IMR-90 (cell line): ENCODE data around the gene VKORC1L1. TPM values are rescaled to one million over a fixed set of nuclear protein-coding genes. Genes with fewer than 3 reads are reported as not detected.

Experiments
- ATAC-seq: fragments of 200-7000 bp; cut with Tn5 transposase; 2 replicates; pipeline ENCODE4 v1.9.1; 2020; ENCODE audit warnings: low read depth, mild to moderate bottlenecking, moderate library complexity
- BruUV-seq: library from RNA; stranded (reverse); fragments of 400-500 nt; replicated peaks from 2 replicates; lab custom pipeline; 2021; lab: Mats Ljungman, UMichigan
- CTCF ChIA-PET: fragments of 300-600 bp; formaldehyde crosslinking; extraction: SDS; loops from one replicate; lab custom pipeline; 2021; ENCODE audit warnings: antibody characterized with exemption; lab: Yijun Ruan, JAX
- POLR2A ChIA-PET: fragments of 300-600 bp; sonication (Branson Sonifier 250); formaldehyde crosslinking; loops from one replicate; lab custom pipeline; 2022; ENCODE audit warnings: antibody characterized with exemption; ENCODE audit not compliant: unreplicated experiment; lab: Charles Lee
- DNase-seq: peaks from one replicate; pipeline ENCODE4 v3.0.0; 2013
- H2AFZ ChIP-seq: replicated peaks from 2 replicates; pipeline ENCODE3; 2013; ENCODE audit warnings: low read length, mild to moderate bottlenecking; ENCODE audit not compliant: poor library complexity
- H2AK5ac ChIP-seq: 2 replicates; pipeline ENCODE4 v1.6.1; 2013; ENCODE audit warnings: low read depth, low read length, inconsistent platforms
- H2AK9ac ChIP-seq: replicated peaks from 2 replicates; pipeline ENCODE3; 2013; ENCODE audit warnings: mild to moderate bottlenecking, low read depth, low read length, moderate library complexity; ENCODE audit not compliant: poor library complexity
- H2BK120ac ChIP-seq: 2 replicates; pipeline ENCODE4 v1.6.1; 2013; ENCODE audit warnings: low read depth, low read length, inconsistent platforms
- H2BK15ac ChIP-seq: 3 replicates; pipeline ENCODE4 v1.6.1; 2013; ENCODE audit warnings: low read depth, low read length, inconsistent platforms
- H2BK20ac ChIP-seq: 2 replicates; pipeline ENCODE4 v1.6.1; 2013; ENCODE audit warnings: low read depth, mild to moderate bottlenecking, inconsistent platforms, low read length, moderate library complexity
- H2BK5ac ChIP-seq: 2 replicates; pipeline ENCODE4 v1.6.1; 2013; ENCODE audit warnings: mild to moderate bottlenecking, low read depth, low read length, inconsistent platforms; ENCODE audit not compliant: poor library complexity, severe bottlenecking
- H3K14ac ChIP-seq: replicated peaks from 2 replicates; pipeline ENCODE4 v1.6.1; 2013; ENCODE audit warnings: low read depth, low read length, inconsistent platforms
- H3K18ac ChIP-seq: 2 replicates; pipeline ENCODE4 v1.6.1; 2013; ENCODE audit warnings: low read depth, low read length, control low read depth
- H3K23ac ChIP-seq: 2 replicates; pipeline ENCODE4 v1.6.1; 2013; ENCODE audit warnings: low read depth, low read length, inconsistent platforms
- H3K27ac ChIP-seq: 2 replicates; pipeline ENCODE4 v1.5.1; 2013; ENCODE audit warnings: mild to moderate bottlenecking, control low read depth, low read length; ENCODE audit not compliant: insufficient read depth
- H3K27me3 ChIP-seq: 2 replicates; pipeline ENCODE4 v1.6.1; 2013; ENCODE audit warnings: low read length; ENCODE audit not compliant: control insufficient read depth, insufficient read depth
- H3K36me3 ChIP-seq: 2 replicates; pipeline ENCODE4 v1.6.1; 2013; ENCODE audit warnings: low read length, mixed read lengths; ENCODE audit not compliant: control insufficient read depth, insufficient read depth
- H3K4ac ChIP-seq: 2 replicates; pipeline ENCODE4 v1.6.1; 2013; ENCODE audit warnings: low read depth, low read length, inconsistent platforms
- H3K4me1 ChIP-seq: 2 replicates; pipeline ENCODE4 v1.6.1; 2013; ENCODE audit warnings: low read length, mixed read lengths; ENCODE audit not compliant: control insufficient read depth, insufficient read depth
- H3K4me2 ChIP-seq: 2 replicates; pipeline ENCODE4 v1.6.1; 2013; ENCODE audit warnings: low read depth, mild to moderate bottlenecking, control low read depth, low read length, moderate library complexity
- H3K4me3 ChIP-seq: 2 replicates; pipeline ENCODE4 v1.5.1; 2013; ENCODE audit warnings: low read depth, mild to moderate bottlenecking, control low read depth, low read length, moderate library complexity; ENCODE audit not compliant: insufficient read depth
- H3K56ac ChIP-seq: 2 replicates; pipeline ENCODE4 v1.6.1; 2013; ENCODE audit warnings: low read length, inconsistent platforms; ENCODE audit not compliant: insufficient read depth; ENCODE audit errors: extremely low read depth
- H3K79me1 ChIP-seq, 2 experiments: 2 replicates each; pipeline ENCODE4 v1.6.1; 2013; ENCODE audit warnings: low read length in 2 of 2, inconsistent platforms in 1 of 2, low read depth in 1 of 2
- H3K9ac ChIP-seq: 2 replicates; pipeline ENCODE4 v1.6.1; 2013; ENCODE audit warnings: low read depth, low read length, control low read depth
- H3K9me1 ChIP-seq: 2 replicates; pipeline ENCODE4 v1.6.1; 2013; ENCODE audit warnings: low read length, inconsistent platforms; ENCODE audit not compliant: insufficient read depth
- H3K9me3 ChIP-seq: 2 replicates; pipeline ENCODE4 v1.6.1; 2013; ENCODE audit warnings: low read length; ENCODE audit not compliant: control insufficient read depth, insufficient read depth
- H4K20me1 ChIP-seq: 2 replicates; pipeline ENCODE4 v1.6.1; 2013; ENCODE audit warnings: low read length, inconsistent platforms; ENCODE audit not compliant: insufficient read depth
- H4K5ac ChIP-seq: 2 replicates; pipeline ENCODE4 v1.6.1; 2013; ENCODE audit warnings: mild to moderate bottlenecking, low read depth, low read length, control low read depth
- H4K8ac ChIP-seq, 2 experiments: 2 replicates each; pipeline ENCODE4 v1.6.1; 2013; ENCODE audit warnings: low read depth in 2 of 2, low read length in 2 of 2, control low read depth in 1 of 2, inconsistent platforms in 1 of 2
- H4K91ac ChIP-seq: 2 replicates; pipeline ENCODE4 v1.6.1; 2013; ENCODE audit warnings: low read depth, low read length, inconsistent platforms; ENCODE audit not compliant: insufficient read depth
- BHLHE40 ChIP-seq: fragments of 150-350 bp; IDR thresholded peaks from 2 replicates; pipeline ENCODE4 v1.6.1; 2016; ENCODE audit warnings: mild to moderate bottlenecking, low read depth, low read length
- CEBPB ChIP-seq: IDR thresholded peaks from 2 replicates; pipeline ENCODE4 v1.6.1; 2012; ENCODE audit warnings: low read depth, low read length, improper control_type of control experiment
- CHD1 ChIP-seq: IDR thresholded peaks from 2 replicates; pipeline ENCODE4 v1.6.1; 2012; ENCODE audit warnings: low read depth, low read length, improper control_type of control experiment
- CTCF ChIP-seq: conservative IDR thresholded peaks from 2 replicates; pipeline ENCODE4 v1.5.1; 2012; ENCODE audit warnings: mild to moderate bottlenecking, low read depth, low read length, improper control_type of control experiment
- ELK1 ChIP-seq: fragments of 150-350 bp; IDR thresholded peaks from 2 replicates; pipeline ENCODE4 v1.6.1; 2016; ENCODE audit warnings: low read depth, mild to moderate bottlenecking, low read length, moderate library complexity, borderline replicate concordance
- FOS ChIP-seq: fragments of 150-350 bp; IDR thresholded peaks from 2 replicates; pipeline ENCODE4 v1.6.1; 2016; ENCODE audit warnings: low read depth, low read length
- MAFK ChIP-seq: IDR thresholded peaks from 2 replicates; pipeline ENCODE4 v1.6.1; 2012; ENCODE audit warnings: low read depth, low read length, improper control_type of control experiment
- MAZ ChIP-seq: IDR thresholded peaks from 2 replicates; pipeline ENCODE4 v1.6.1; 2012; ENCODE audit warnings: low read depth, mild to moderate bottlenecking, low read length, improper control_type of control experiment, moderate library complexity, borderline replicate concordance
- MXI1 ChIP-seq: IDR thresholded peaks from 2 replicates; pipeline ENCODE4 v1.6.1; 2012; ENCODE audit warnings: low read depth, mild to moderate bottlenecking, low read length, moderate library complexity, borderline replicate concordance
- NFE2L2 ChIP-seq: fragments of 150-350 bp; IDR thresholded peaks from 2 replicates; pipeline ENCODE4 v1.6.1; 2016; ENCODE audit warnings: low read depth, mild to moderate bottlenecking, low read length
- POLR2A ChIP-seq: IDR thresholded peaks from 2 replicates; pipeline ENCODE4 v1.6.1; 2012; ENCODE audit warnings: mild to moderate bottlenecking, low read depth, low read length
- RAD21 ChIP-seq: IDR thresholded peaks from 2 replicates; pipeline ENCODE4 v1.6.1; 2012; ENCODE audit warnings: low read length, improper control_type of control experiment
- RCOR1 ChIP-seq: IDR thresholded peaks from 2 replicates; pipeline ENCODE4 v1.6.1; 2012; ENCODE audit warnings: mild to moderate bottlenecking, low read length, improper control_type of control experiment; ENCODE audit not compliant: insufficient replicate concordance
- RFX5 ChIP-seq: IDR thresholded peaks from 2 replicates; pipeline ENCODE4 v1.8.0; 2012; ENCODE audit warnings: low read depth, mild to moderate bottlenecking, low read length, moderate library complexity
- SMC3 ChIP-seq: fragments of 150-350 bp; IDR thresholded peaks from 2 replicates; pipeline ENCODE4 v1.6.1; 2016; ENCODE audit warnings: low read depth, mild to moderate bottlenecking, antibody characterized with exemption, low read length, moderate library complexity
- USF2 ChIP-seq: fragments of 150-350 bp; IDR thresholded peaks from 2 replicates; pipeline ENCODE4 v1.6.1; 2017; ENCODE audit warnings: mild to moderate bottlenecking, antibody characterized with exemption, low read length, low read depth
- whole genome bisulfite sequencing, 2 experiments: methylation state at CpG; one replicate each; pipeline versions ENCODE4 v1.1.5 to v1.1.7; 2013; ENCODE audit warnings: missing lambda C conversion rate in 2 of 2; ENCODE audit not compliant: insufficient read length in 1 of 2; ENCODE audit errors: extremely low coverage in 2 of 2; 5-methylcytosine and 5-hydroxymethylcytosine counted together
- dilution Hi-C: fragments of 300-500 bp; cut with HindIII; formaldehyde crosslinking; loops from one replicate; pipeline ENCODE4 v1.14.3; 2018; ENCODE audit warnings: low sequenced_read_pairs; ENCODE audit not compliant: unreplicated experiment
- in situ Hi-C: fragments of 300-500 bp; cut with MboI; formaldehyde crosslinking; loops from 3 replicates; pipeline ENCODE4 v1.14.3; 2019; ENCODE audit warnings: low sequenced_read_pairs, inconsistent platforms, mixed read lengths
- intact Hi-C: fragments of 100-400 bp; cut with micrococcal nuclease; formaldehyde crosslinking; loops from 2 replicates; pipeline ENCODE4 v1.10.0; 2022
- polyA plus RNA-seq, 3 experiments: library from polyadenylated mRNA; depleted of rRNA; stranded (reverse); fragments of >200 nt; gene quantifications; 2 replicates each; pipeline ENCODE4 v1.2.3, GENCODE V29; 2012; ENCODE audit warnings: low replicate concordance in 1 of 3
- total RNA-seq: library from RNA; depleted of rRNA; stranded (reverse); fragments of >200 nt; gene quantifications from 2 replicates; pipeline ENCODE4 v1.2.3, GENCODE V29; 2012

The VKORC1L1 gene
- total and polyA plus RNA-seq, 2 of the 4 experiments (the other 2 are of a cell fraction), result 12.5 to 14.5 TPM

GRCh38 chr7:65976659-65977196 lies 103.9 kb downstream of the VKORC1L1 start:
- H3K9me3 ChIP-seq, result no peaks in the 10 kb centered on the region
- ChIA-PET POLR2A (no interaction called here), CTCF (no interaction called here)
- H3K23ac ChIP-seq, result no peak overlapping the region
- ATAC-seq (no peak), DNase-seq (no peak)
- no peak overlapping the region for H3K4me3 ChIP-seq
- H4K8ac ChIP-seq, result no peak overlapping the region
- no peak overlapping the region for H2BK5ac ChIP-seq
- no peak overlapping the region for H3K4me2 ChIP-seq
- peaks cover 10% of the 10 kb centered on the region for H3K9me1 ChIP-seq
- no peak overlapping the region for H3K4ac ChIP-seq
- peaks cover 39% of the 10 kb centered on the region for H3K36me3 ChIP-seq
- H2AFZ ChIP-seq, result no peak overlapping the region
- H2BK20ac ChIP-seq, result no peak overlapping the region
- no peak overlapping the region for H3K14ac ChIP-seq
- no peak overlapping the region for H3K18ac ChIP-seq
- WGBS, 2 experiments, result 94% methylated on average over 6 of the region's 16 CpGs; no CpG with 5 or more reads in 1 of the 2 experiments
- H2BK120ac ChIP-seq, result no peak overlapping the region
- no peak overlapping the region for H4K5ac ChIP-seq
- H3K27me3 ChIP-seq, result no peaks in the 10 kb centered on the region
- H2AK9ac ChIP-seq, result no peak overlapping the region
- intact Hi-C loops, result no loop called here
- peaks cover 16 to 35% of the 10 kb centered on the region in 2 experiments for H3K79me1 ChIP-seq
- H3K4me1 ChIP-seq, result peaks cover 6% of the 10 kb centered on the region
- no TSS peak for BruUV-seq
- TF ChIP-seq CEBPB, result no peak
- TF ChIP-seq CHD1, result no peak
- TF ChIP-seq POLR2A, result no peak
- TF ChIP-seq MAZ, result no peak
- TF ChIP-seq RCOR1, result no peak
- TF ChIP-seq ELK1, result no peak
- TF ChIP-seq CTCF, result no peak
- TF ChIP-seq MXI1, result no peak
- no peak for TF ChIP-seq NFE2L2
- no peak for TF ChIP-seq RFX5
- TF ChIP-seq BHLHE40, result no peak
- TF ChIP-seq SMC3, result no peak
- TF ChIP-seq RAD21, result no peak
- TF ChIP-seq MAFK, result no peak
- TF ChIP-seq USF2, result no peak
- TF ChIP-seq FOS, result no peak
- H4K91ac ChIP-seq, result no peak overlapping the region
- H3K56ac ChIP-seq, result no peak overlapping the region
- 0 out of 2 replicates have a peak, but pooled peaks cover 7% of the 10 kb centered on the region for H4K20me1 ChIP-seq
- no peak overlapping the region for H2AK5ac ChIP-seq
- H2BK15ac ChIP-seq, result no peak overlapping the region
- dilution Hi-C loops, result no loop called here
- no peak overlapping the region for H3K9ac ChIP-seq
- in situ Hi-C loops, result no loop called here
- no peak overlapping the region for H3K27ac ChIP-seq
